SU-DHL-6 (cell line): ENCODE data around the gene MZT1.

Experiments used
- H2AFZ ChIP-seq: fragments of 200-600 bp; sonication (generic); 2 replicates; pipeline ENCODE4 v1.6.1; 2014; ENCODE audit warnings: low read depth, mild to moderate bottlenecking, moderate library complexity, mixed read lengths, antibody characterized with exemption, low read length; ENCODE audit not compliant: severe bottlenecking
- H3F3A ChIP-seq: fragments of 200-600 bp; shearing (Covaris generic); 2 replicates; pipeline ENCODE4 v1.6.0; 2016; ENCODE audit warnings: antibody characterized with exemption, mild to moderate bottlenecking; ENCODE audit not compliant: insufficient read depth
- H3K27ac ChIP-seq: fragments of 200-600 bp; sonication (generic); 2 replicates; pipeline ENCODE4 v1.5.1; 2016; ENCODE audit warnings: low read depth, mild to moderate bottlenecking, low read length, moderate library complexity, mixed read lengths
- H3K27me3 ChIP-seq: fragments of 200-600 bp; sonication (generic), shearing (Covaris generic); 2 replicates; pipeline ENCODE4 v1.6.0; 2014; ENCODE audit warnings: mild to moderate bottlenecking, low read length
- H3K36me3 ChIP-seq: fragments of 200-600 bp; sonication (generic); 2 replicates; pipeline ENCODE4 v1.6.1; 2014; ENCODE audit warnings: mild to moderate bottlenecking, low read length, mixed read lengths
- H3K4me2 ChIP-seq: fragments of 300-600, 200-600 bp; shearing (Covaris generic), sonication (generic); 2 replicates; pipeline ENCODE4 v1.6.0; 2014; ENCODE audit warnings: low read length, low read depth, mild to moderate bottlenecking; ENCODE audit not compliant: poor library complexity, severe bottlenecking
- H3K4me3 ChIP-seq: fragments of 200-600 bp; sonication (generic); 2 replicates; pipeline ENCODE4 v1.5.1; 2014; ENCODE audit warnings: antibody characterized with exemption, low read length, mild to moderate bottlenecking, mixed read lengths; ENCODE audit not compliant: insufficient read depth, poor library complexity, severe bottlenecking
- H3K79me2 ChIP-seq: fragments of 200-600 bp; sonication (generic); 2 replicates; pipeline ENCODE4 v1.6.1; 2014; ENCODE audit warnings: mild to moderate bottlenecking, low read length, moderate library complexity; ENCODE audit not compliant: insufficient read depth
- H3K9ac ChIP-seq: fragments of 200-600 bp; sonication (generic); 2 replicates; pipeline ENCODE4 v1.7.0; 2014; ENCODE audit warnings: mild to moderate bottlenecking, low read length
- H3K9me2 ChIP-seq: fragments of 200-600 bp; sonication (generic); replicated peaks from 2 replicates; pipeline ENCODE4 v1.6.1; 2014; ENCODE audit warnings: low read length; ENCODE audit not compliant: insufficient read depth
- H3K9me3 ChIP-seq: fragments of 200-600 bp; sonication (generic); 2 replicates; pipeline ENCODE4 v1.6.1; 2014; ENCODE audit warnings: low read length, mixed read lengths; ENCODE audit not compliant: insufficient read depth
- H4K20me1 ChIP-seq: fragments of 200-600 bp; sonication (generic); 2 replicates; pipeline ENCODE4 v1.6.1; 2014; ENCODE audit warnings: low read depth, mild to moderate bottlenecking, antibody characterized with exemption, low read length, moderate library complexity, mixed read lengths
- CTCF ChIP-seq: fragments of 200-600 bp; sonication (generic); IDR thresholded peaks from one replicate; pipeline ENCODE4 v1.5.1; 2017; ENCODE audit warnings: antibody characterized with exemption, mild to moderate bottlenecking, low read length, moderate library complexity; ENCODE audit not compliant: insufficient read depth, poor library complexity, severe bottlenecking
- EZH2phosphoT487 ChIP-seq: fragments of 200-600 bp; sonication (generic), shearing (Covaris generic); conservative IDR thresholded peaks from 2 replicates; pipeline ENCODE4 v1.6.1; 2018; ENCODE audit warnings: mild to moderate bottlenecking, antibody characterized with exemption, low read length, moderate library complexity, mixed read lengths

Gene MZT1

GRCh38 chr13:72700509-72700908, 26.9 kb downstream of the MZT1 start:
- no peaks in the 10 kb centered on the region for H3F3A ChIP-seq
- H2AFZ ChIP-seq, result no peak overlapping the region
- no peaks in the 10 kb centered on the region for H3K9me2 ChIP-seq
- no peak for TF ChIP-seq CTCF
- no peak for TF ChIP-seq EZH2phosphoT487
- H4K20me1 ChIP-seq, result no peaks in the 10 kb centered on the region
- H3K27ac ChIP-seq, result no peak overlapping the region
- H3K4me3 ChIP-seq, result no peak overlapping the region
- H3K36me3 ChIP-seq, result no peaks in the 10 kb centered on the region
- H3K9ac ChIP-seq, result no peak overlapping the region
- H3K9me3 ChIP-seq, result no peaks in the 10 kb centered on the region
- H3K79me2 ChIP-seq, result no peaks in the 10 kb centered on the region
- no peaks in the 10 kb centered on the region for H3K27me3 ChIP-seq
- H3K4me2 ChIP-seq, result no peak overlapping the region

- no peaks in the 10 kb centered on the region for H3K9me2 ChIP-seq
- no peak for TF ChIP-seq EZH2phosphoT487
- TF ChIP-seq CTCF, result no peak
- no peaks in the 10 kb centered on the region for H3F3A ChIP-seq
These were observed 29.3 kb downstream of the MZT1 start for GRCh38 chr13:72698164-72698563.

GRCh38 chr13:72696579-72696978, 30.9 kb downstream of the MZT1 start:
- no peaks in the 10 kb centered on the region for H3K79me2 ChIP-seq
- no peaks in the 10 kb centered on the region for H3F3A ChIP-seq
- H3K27ac ChIP-seq, result no peak overlapping the region
- H3K9ac ChIP-seq, result no peak overlapping the region
- H4K20me1 ChIP-seq, result no peaks in the 10 kb centered on the region
- no peaks in the 10 kb centered on the region for H3K36me3 ChIP-seq
- no peaks in the 10 kb centered on the region for H3K9me2 ChIP-seq
- H3K27me3 ChIP-seq, result no peaks in the 10 kb centered on the region
- no peak overlapping the region for H3K4me2 ChIP-seq
- no peak for TF ChIP-seq CTCF
- TF ChIP-seq EZH2phosphoT487, result no peak
- H2AFZ ChIP-seq, result no peak overlapping the region
- H3K9me3 ChIP-seq, result no peaks in the 10 kb centered on the region
- no peak overlapping the region for H3K4me3 ChIP-seq

More at GRCh38 chr13:72698164-72698563, 29.3 kb downstream of the MZT1 start:
- H4K20me1 ChIP-seq, result no peaks in the 10 kb centered on the region
- no peak overlapping the region for H2AFZ ChIP-seq
- H3K9ac ChIP-seq, result no peak overlapping the region
- H3K4me3 ChIP-seq, result no peak overlapping the region
- H3K4me2 ChIP-seq, result no peak overlapping the region
- H3K27ac ChIP-seq, result no peak overlapping the region
- no peaks in the 10 kb centered on the region for H3K9me3 ChIP-seq
- H3K27me3 ChIP-seq, result no peaks in the 10 kb centered on the region
- no peaks in the 10 kb centered on the region for H3K79me2 ChIP-seq
- no peaks in the 10 kb centered on the region for H3K36me3 ChIP-seq

GRCh38 chr13:72694314-72694713, 33.1 kb downstream of the MZT1 start:
- H3K27me3 ChIP-seq, result no peaks in the 10 kb centered on the region
- H3K27ac ChIP-seq, result no peak overlapping the region
- H3K36me3 ChIP-seq, result no peaks in the 10 kb centered on the region
- no peak overlapping the region for H3K4me3 ChIP-seq
- H3K4me2 ChIP-seq, result no peak overlapping the region
- H3K79me2 ChIP-seq, result no peaks in the 10 kb centered on the region
- no peak overlapping the region for H2AFZ ChIP-seq
- H3K9me2 ChIP-seq, result no peaks in the 10 kb centered on the region
- H3F3A ChIP-seq, result no peaks in the 10 kb centered on the region
- no peaks in the 10 kb centered on the region for H4K20me1 ChIP-seq
- H3K9me3 ChIP-seq, result no peaks in the 10 kb centered on the region
- TF ChIP-seq EZH2phosphoT487 (no peak), CTCF (no peak)
- no peak overlapping the region for H3K9ac ChIP-seq
